Activated CD8-positive, alpha-beta T cell treated with anti-CD3 and anti-CD28 coated beads for 36 hours (primary cell): ENCODE data around the gene PCAT7. TPM values are rescaled to one million over a fixed set of nuclear protein-coding genes. Genes with fewer than 3 reads are reported as not detected.
"Not testable (repeated sequence)": the region's sequence is repeated elsewhere in the genome, so short reads cannot be mapped to it uniquely, and the experiment has no call there.

Experiments used
- ATAC-seq: fragments of 200-7000 bp; cut with Tn5 transposase; one replicate; pipeline ENCODE4 v1.10.0; 2021; ENCODE audit warnings: mild to moderate bottlenecking, moderate library complexity
- CTCF ChIA-PET: fragments of 350-600 bp; sonication (Branson Sonifier 250); formaldehyde crosslinking; loops from one replicate; lab custom pipeline; 2021; ENCODE audit warnings: antibody characterized with exemption; lab: Charles Lee
- POLR2A ChIA-PET: fragments of 350-600 bp; sonication (Branson Sonifier 250); formaldehyde crosslinking; loops from one replicate; lab custom pipeline; 2021; ENCODE audit warnings: antibody characterized with exemption; lab: Charles Lee
- DNase-seq: peaks from one replicate; pipeline ENCODE4 v3.0.0-alpha.2; 2020
- H3K27ac Mint-ChIP-seq: one replicate; pipeline ENCODE4 v1.8.0; 2021; ENCODE audit warnings: mild to moderate bottlenecking, mixed read lengths
- H3K27me3 Mint-ChIP-seq: one replicate; pipeline ENCODE4 v1.8.0; 2021; ENCODE audit warnings: mixed read lengths
- H3K36me3 Mint-ChIP-seq: one replicate; pipeline ENCODE4 v1.8.0; 2021; ENCODE audit warnings: low read depth, mixed read lengths
- H3K4me1 Mint-ChIP-seq: one replicate; pipeline ENCODE4 v1.8.0; 2021; ENCODE audit warnings: low read depth, mixed read lengths
- H3K4me3 Mint-ChIP-seq: one replicate; pipeline ENCODE4 v1.8.0; 2021; ENCODE audit warnings: mild to moderate bottlenecking, moderate library complexity, mixed read lengths
- H3K9me3 Mint-ChIP-seq: one replicate; pipeline ENCODE4 v1.8.0; 2021; ENCODE audit warnings: mixed read lengths
- intact Hi-C: fragments of 100-400 bp; cut with micrococcal nuclease; formaldehyde crosslinking; loops from one replicate; pipeline ENCODE4 v1.10.0; 2022
- total RNA-seq, 2 experiments: library from RNA; stranded (reverse); gene quantifications; one replicate each; pipeline ENCODE4 v1.2.3, GENCODE V29; 2021
- TF ChIP-seq, protein P1 (sequence below): fragments of 200-600 bp; IDR thresholded peaks from one replicate; pipeline ENCODE4 v1.8.0; 2022; ENCODE audit warnings: antibody characterized with exemption, mild to moderate bottlenecking

PCAT7 gene
- total RNA-seq, 2 experiments from 2014 or later = not detected

DNA sequence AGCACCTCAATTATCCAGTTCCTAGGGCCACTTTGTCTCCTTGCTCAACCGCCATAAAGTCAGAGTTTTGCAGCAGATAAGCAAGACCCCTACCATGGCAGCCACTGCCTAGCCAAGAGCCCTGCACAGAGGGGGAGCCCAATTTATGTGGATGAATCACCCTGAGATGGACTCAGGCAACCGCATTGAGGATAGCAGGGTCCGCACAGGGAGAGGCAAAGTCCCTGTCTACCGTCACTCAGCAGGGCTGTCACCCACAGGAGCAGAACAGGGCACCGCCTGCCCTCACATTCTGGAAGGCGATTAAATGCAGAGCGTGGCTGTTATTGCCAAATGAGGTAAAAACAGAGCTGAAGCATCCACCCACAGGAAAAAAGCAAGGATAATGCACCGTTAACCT lies 37.0 kb downstream of the PCAT7 start:
- ChIA-PET CTCF (no interaction called here), POLR2A (no interaction called here)
- peaks cover 12% of the 10 kb centered on the region for H3K27me3 Mint-ChIP-seq
- TF ChIP-seq, protein P1, sequence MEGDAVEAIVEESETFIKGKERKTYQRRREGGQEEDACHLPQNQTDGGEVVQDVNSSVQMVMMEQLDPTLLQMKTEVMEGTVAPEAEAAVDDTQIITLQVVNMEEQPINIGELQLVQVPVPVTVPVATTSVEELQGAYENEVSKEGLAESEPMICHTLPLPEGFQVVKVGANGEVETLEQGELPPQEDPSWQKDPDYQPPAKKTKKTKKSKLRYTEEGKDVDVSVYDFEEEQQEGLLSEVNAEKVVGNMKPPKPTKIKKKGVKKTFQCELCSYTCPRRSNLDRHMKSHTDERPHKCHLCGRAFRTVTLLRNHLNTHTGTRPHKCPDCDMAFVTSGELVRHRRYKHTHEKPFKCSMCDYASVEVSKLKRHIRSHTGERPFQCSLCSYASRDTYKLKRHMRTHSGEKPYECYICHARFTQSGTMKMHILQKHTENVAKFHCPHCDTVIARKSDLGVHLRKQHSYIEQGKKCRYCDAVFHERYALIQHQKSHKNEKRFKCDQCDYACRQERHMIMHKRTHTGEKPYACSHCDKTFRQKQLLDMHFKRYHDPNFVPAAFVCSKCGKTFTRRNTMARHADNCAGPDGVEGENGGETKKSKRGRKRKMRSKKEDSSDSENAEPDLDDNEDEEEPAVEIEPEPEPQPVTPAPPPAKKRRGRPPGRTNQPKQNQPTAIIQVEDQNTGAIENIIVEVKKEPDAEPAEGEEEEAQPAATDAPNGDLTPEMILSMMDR = no peak
- no peak overlapping the region for H3K27ac Mint-ChIP-seq
- H3K36me3 Mint-ChIP-seq = no peaks in the 10 kb centered on the region
- ATAC-seq (no peak), DNase-seq (no peak)
- intact Hi-C loops = no loop called here
- peaks cover under 1% of the 10 kb centered on the region for H3K4me1 Mint-ChIP-seq
- H3K4me3 Mint-ChIP-seq = no peak overlapping the region
- H3K9me3 Mint-ChIP-seq = no peaks in the 10 kb centered on the region

DNA sequence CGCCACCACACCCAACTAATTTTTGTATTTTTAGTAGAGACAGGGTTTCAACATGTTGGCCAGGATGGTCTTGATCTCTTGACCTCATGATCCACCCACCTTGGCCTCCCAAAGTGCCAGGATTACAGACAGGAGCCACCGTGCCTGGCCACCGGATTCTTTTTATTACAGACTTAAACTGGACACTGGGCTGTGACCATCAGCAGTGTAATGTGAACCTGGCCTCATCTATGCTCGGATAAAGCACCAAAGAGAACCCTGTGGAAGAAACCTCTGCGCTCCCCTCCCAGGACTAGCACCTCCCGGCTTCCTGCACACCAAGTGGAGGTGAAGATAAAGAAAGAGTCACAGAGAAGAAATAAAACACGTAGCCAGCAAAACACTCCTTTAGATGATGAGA lies 37.8 kb downstream of the PCAT7 start:
- H3K27ac Mint-ChIP-seq, ATAC-seq, H3K4me1 Mint-ChIP-seq, H3K9me3 Mint-ChIP-seq, intact Hi-C loops, DNase-seq, H3K4me3 Mint-ChIP-seq, CTCF ChIA-PET, POLR2A ChIA-PET, H3K36me3 Mint-ChIP-seq: not testable (repeated sequence)
- H3K27me3 Mint-ChIP-seq = peaks cover 12% of the 10 kb centered on the region

DNA sequence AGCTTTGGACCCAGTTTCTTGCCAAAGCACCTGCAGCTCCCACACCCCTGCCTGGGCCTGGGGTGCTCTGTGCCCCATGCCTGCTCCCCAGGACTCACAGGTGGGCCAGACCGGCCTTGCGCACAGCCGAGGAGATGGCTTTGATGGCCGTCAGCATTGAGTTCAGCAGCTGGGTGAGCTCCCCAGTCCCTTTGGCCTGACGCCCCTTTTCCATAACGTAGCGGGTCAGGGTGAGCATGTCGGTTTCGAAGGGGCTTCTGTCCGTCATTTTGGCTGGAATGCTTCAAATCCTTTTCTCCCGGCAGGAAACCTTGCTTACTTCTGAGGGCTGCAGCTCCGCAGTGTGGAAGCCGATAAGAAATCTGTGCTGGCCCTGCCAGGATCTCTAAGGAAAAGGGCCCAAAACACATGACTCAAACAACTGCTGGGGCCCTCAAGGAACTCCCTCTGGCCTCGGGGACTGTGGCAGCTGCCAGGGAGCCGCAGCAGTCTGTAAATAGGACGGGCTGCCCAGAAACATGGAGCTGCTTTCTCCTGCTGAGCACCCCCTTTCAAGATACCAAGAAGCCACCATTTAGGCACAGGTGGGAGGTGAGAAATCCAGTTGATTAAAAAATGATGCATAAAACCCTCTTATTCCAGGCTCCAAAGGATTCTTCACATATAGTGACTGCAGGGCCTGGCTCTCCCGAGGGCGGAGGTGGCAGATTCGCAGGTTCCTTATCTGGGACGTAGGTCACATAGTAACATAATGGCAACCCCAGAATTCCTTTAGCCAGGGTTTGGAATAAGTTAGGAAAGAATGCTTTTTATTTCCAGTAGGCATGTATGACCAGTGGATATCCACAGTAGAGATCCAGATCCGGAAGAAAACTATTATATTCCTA lies 38.8 kb downstream of the PCAT7 start, which contains the start of gene FBP2:
Gene FBP2 (minus strand): TSS at position 366 of the 887 bp plus-strand sequence. CDS start 98 bp downstream, at position 268.
- ChIA-PET CTCF (no interaction called here), POLR2A (no interaction called here)
- Mint-ChIP-seq H3K9me3 (no peaks in the 10 kb centered on the region), H3K36me3 (no peaks in the 10 kb centered on the region), H3K27me3 (peaks cover 12% of the 10 kb centered on the region), H3K27ac (no peak within 1 kb of the TSS), H3K4me3 (no peak within 1 kb of the TSS), H3K4me1 (no peaks in the 10 kb centered on the region)
- TF ChIP-seq, protein P1 = no peak
- DNase-seq (no peak), ATAC-seq (no peak)
- intact Hi-C loops = no loop called here

DNA sequence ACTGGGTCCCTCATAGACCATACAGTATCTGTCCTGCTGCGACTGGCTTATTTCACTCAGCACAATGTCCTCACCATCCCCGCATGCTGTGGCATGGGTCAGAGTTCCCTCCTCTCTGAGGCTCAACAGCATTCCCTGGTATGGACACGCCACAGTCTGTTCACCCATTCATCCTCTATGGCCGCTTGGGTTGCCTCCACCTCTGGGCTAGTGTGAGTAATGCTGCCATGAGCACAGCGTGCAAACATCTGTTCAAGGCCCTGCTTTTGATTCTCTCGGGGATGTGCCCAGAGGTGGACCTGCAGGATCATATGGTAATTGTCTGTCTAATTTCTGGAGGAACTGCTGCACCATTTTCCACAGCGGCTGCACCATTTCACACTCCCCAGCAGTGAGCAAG lies 44.2 kb downstream of the PCAT7 start:
- ATAC-seq = no peak
- no peaks in the 10 kb centered on the region for H3K36me3 Mint-ChIP-seq
- H3K9me3 Mint-ChIP-seq = no peaks in the 10 kb centered on the region
- TF ChIP-seq, protein P1 = no peak
- peaks cover 5% of the 10 kb centered on the region for H3K27me3 Mint-ChIP-seq
- H3K27ac Mint-ChIP-seq = no peak overlapping the region
- CTCF ChIA-PET = no interaction called here
- DNase-seq = no peak
- POLR2A ChIA-PET = no interaction called here
- peaks cover 4% of the 10 kb centered on the region for H3K4me1 Mint-ChIP-seq
- intact Hi-C loops = no loop called here
- no peak overlapping the region for H3K4me3 Mint-ChIP-seq

DNA sequence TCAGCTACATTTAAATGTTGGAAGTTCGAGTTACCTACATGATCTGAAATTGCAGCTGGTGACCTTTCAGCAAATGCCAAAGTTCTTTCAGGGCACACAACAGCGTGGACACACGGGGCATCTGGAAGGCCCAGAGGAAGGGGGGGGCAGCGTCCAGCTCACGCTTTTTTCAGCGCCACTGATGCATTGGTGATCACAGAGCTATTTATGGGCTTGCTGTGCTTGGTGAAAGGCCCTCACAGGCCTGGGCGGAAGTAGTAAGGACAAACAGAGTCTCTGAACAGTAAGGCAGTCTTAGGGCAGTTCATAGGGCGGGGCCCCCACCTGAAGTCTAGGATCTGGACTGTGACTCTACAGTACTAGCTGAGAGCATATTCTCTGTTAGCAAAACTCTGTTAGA lies 45.4 kb downstream of the PCAT7 start:
- DNase-seq (no peak), ATAC-seq (no peak)
- Mint-ChIP-seq H3K27me3 (peaks cover 1% of the 10 kb centered on the region), H3K4me3 (no peak overlapping the region), H3K4me1 (peaks cover 4% of the 10 kb centered on the region), H3K27ac (no peak overlapping the region), H3K9me3 (no peaks in the 10 kb centered on the region), H3K36me3 (no peaks in the 10 kb centered on the region)
- intact Hi-C loops = no loop called here
- POLR2A ChIA-PET = no interaction called here
- CTCF ChIA-PET = interaction anchor here (1.1 kb wide), 1 partner anchor 47 kb away, joined by 3 read pairs; no protein-coding TSS in a partner anchor
- TF ChIP-seq, protein P1 = no peak
